GM19468 (cell line): ENCODE results near the gene RRP12.

Source experiments
- ATAC-seq: cut with Tn5 transposase; IDR thresholded peaks from one replicate; pipeline ENCODE4 v1.9.1; 2021; ENCODE audit warnings: mild to moderate bottlenecking, moderate library complexity, moderate number of reproducible peaks; ENCODE audit not compliant: unreplicated experiment; ENCODE audit errors: extremely low read depth

RRP12 gene

DNA sequence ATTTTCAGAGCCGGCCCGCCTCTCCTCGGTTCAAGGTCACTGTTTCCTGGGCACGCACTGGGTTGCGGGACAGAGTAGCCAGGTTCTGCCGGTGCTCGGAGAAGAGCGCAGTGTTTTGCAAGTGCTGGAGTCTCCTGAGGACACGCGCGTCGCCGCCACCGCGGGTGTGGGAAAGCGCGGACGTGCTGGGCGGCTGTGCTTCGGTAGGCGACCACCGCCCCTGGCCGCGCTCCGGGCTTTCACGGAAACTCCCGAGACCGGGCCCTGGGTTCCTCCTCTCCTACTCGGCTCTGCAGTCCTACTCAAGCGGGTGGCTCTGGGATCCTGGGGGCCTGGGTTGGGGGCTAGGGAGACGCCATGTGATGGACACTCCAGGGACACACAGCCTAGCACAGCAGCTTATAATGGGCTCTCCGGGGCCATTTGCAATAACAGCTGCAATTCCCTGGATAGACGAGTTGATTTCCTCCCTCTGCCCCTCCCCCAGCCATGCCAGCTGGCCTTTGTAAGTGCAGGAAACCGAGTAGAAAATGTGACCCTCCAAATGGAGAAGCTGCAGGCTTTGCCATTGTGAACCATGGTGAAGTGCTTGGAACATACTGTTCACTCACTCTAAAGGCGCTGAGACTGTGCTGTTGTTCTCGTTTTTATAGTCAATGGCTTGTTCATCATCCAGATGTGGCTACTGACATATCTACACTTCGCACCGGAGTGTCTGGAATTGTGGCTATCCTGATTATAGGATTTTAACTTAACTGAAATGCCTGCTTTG is 79.9 kb downstream of the RRP12 start:
- no peak for ATAC-seq

DNA sequence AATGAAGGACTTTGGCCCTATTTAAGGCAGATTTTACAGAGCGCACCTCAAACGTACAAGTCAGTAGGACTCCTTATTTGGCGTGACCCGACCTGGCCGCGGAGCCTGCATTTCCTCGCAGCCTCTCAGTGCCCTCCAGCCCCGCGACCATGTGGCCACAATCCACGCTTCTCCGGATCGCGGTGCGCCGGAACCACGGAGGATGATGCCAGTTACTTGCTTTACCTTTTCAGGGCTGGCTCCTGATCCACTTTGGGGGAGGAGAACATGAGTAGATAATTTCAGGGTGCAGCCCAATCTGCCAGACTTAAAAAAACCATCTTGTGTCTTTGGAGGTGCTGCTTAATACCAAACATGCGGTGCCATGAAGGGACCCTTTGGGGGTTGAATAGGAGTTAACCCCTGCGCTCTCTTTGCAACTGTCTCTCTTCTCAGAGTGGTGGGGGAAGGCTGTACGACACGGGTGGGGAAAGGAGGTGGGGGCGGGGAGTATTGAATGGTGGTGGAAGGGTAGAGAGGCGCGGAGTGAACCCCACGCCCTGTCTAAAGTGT is 80.6 kb downstream of the RRP12 start:
- ATAC-seq: no peak

DNA sequence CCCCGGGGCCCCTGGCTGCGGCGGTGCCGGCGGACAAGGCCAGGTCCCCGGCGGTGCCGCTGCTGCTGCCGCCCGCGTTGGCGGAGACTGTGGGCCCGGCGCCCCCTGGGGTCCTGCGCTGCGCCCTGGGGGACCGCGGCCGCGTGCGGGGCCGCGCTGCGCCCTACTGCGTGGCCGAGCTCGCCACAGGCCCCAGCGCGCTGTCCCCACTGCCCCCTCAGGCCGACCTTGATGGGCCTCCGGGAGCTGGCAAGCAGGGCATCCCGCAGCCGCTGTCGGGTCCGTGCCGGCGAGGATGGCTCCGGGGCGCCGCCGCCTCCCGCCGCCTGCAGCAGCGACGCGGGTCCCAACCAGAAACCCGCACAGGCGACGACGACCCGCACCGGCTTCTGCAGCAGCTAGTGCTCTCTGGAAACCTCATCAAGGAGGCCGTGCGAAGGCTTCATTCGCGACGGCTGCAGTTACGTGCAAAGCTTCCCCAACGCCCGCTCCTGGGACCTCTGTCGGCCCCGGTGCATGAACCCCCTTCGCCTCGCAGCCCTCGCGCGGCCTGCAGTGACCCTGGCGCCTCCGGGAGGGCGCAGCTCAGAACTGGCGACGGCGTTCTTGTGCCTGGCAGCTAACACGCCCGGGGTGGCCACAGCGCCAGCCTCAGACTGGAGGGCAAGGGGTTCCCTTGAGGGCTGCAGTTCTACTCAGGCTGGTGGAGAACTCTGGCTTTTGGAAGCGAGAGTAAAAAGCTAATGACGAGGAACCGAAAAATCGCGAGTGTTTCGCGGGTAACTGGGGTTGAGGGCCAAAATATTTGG is 81.3 kb downstream of the RRP12 start:
- ATAC-seq: no peak

DNA sequence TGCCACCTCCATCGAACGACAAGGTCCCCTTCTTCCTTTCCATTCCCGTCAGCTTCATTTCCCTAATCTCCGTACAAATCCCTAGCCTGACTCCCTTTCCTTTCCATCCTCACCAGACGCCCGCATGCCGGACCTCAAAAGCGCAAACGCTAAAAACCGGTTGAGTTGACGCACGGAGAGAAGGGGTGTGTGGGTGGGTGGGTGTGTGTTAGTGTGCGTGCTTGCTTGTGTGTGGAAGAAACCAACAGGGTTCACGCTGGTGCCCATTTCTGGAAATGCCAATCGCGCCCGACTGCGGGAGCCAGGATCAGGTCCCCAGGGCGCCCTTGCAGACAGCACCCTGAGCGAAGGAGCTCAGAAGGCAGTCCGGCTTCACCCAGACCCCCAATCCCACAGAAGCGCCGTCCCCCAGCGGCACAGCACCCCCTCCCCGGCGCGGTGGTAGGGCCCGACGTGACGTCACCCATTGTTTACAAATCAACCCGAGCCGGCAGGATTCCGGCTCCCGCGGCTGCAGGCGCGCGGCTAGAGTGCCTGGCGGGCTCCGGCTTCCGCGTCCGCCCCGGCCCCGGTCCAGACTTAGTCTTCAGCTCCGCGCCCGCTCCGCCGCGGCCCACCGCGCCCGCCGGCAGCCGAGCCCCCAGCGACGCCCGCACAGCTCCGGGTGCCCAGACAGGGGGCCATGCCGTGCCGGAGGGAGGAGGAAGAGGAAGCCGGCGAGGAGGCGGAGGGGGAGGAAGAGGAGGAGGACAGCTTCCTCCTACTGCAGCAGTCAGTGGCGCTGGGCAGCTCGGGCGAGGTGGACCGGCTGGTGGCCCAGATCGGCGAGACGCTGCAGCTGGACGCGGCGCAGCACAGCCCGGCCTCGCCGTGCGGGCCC is 82.1 kb downstream of the RRP12 start, which contains the start of gene FRAT1:
FRAT1 (plus strand) TSS at position 500 of the 880 bp plus-strand sequence; CDS start at position 683, 183 bp downstream.
- peak; percentile 77 for ATAC-seq

DNA sequence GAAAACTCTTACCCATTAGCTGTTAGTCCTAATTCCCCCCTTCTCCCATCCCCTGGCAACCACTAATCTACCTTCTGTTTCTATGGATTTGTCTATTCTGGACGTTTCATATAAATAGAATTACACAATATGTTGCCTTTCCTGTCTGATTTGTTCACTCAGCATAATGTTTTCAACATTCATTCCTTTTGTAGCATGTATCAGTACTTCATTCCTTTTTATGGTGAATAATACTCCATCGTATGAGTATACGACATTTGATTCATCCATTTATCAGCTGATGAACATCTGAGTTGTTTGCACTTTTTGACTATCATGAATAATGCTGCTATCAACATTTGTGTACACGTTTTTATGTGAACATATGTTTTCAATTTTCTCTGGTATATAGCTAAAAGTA is 86.5 kb downstream of the RRP12 start:
- no peak for ATAC-seq

DNA sequence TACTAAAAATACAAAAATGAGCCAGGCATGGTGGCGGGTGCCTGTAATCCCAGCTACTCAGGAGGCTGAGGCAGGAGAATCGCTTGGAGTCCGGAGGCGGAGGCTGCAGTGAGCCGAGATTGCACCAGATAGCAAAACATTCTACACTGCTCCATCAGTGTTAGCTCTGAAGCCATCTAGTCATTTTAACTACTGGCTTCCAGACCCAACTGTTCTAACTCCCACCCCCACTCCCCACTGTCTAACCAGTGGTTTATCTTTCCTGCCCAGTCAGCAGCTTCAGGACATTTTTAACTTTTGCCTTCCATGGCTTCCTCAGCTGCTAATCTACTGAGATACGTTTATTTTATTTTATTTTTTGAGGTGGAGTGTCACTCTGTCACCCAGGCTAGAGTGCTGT is 88.2 kb downstream of the RRP12 start:
- no peak for ATAC-seq

DNA sequence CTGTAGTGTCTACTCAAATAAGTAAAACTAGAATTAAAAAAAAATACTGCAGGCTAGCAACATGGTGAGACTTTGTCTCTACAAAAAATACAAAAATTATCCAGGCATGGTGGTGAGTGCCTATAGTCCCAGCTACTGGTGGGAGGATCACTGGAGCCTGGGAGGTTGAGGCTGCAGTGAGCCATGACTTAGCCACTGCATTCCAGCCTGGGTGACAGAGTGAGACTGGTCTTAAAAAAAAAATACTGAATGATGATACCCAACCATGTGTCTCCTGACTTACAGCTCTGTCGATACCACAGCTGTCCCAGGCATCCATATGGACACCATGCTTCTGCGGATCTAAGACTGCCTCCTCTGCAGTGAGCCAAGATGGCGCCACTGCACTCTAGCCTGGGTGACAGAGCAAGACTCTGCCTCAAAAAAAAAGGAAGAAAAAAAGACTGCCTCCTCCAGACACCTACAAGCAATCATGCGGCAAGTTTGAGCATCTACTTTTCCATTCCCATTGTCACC is 90.0 kb downstream of the RRP12 start:
- ATAC-seq: no peak

DNA sequence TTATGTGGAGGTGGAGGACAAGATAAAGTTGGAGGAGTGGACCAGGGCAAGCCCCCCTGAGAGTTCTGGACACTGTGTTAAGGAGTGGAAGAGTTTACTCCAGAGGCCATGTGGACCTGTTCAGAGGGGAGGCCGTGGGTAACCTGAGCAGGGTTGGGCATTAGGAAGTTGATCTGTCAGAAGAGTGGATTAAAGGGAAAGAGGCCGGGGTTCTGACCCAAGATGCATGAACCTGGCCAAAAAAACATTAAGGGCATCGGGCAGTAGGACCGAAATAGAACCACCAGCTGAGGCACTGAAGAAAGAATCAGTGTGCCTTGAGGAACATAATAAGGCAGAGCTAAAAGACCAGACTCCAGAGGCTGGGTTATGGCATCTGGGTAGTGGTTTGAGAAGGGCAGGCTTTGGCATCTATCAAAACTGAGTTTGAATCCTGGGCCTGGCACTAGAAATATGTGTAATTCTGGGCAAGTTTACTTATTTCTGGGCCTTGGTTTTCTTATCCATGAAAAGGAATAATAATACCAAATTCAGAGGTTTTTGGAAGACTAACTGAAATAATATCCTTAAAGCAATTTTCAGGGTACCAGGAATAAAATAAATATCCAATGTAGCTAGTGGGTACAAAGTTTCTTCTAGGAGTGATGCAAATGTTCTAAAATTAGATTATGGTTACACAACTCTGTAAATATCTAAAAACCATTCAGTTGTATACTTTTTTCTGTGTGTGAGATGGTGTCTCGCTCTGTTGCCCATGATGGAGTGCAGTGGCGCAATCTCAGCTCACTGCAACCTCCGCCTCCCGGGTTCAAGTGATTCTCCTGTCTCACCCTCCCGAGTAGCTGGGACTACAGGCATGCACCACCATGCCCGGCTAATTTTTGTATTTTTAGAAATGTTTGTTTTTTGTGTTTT is 93.0 kb downstream of the RRP12 start:
- ATAC-seq: no peak

DNA sequence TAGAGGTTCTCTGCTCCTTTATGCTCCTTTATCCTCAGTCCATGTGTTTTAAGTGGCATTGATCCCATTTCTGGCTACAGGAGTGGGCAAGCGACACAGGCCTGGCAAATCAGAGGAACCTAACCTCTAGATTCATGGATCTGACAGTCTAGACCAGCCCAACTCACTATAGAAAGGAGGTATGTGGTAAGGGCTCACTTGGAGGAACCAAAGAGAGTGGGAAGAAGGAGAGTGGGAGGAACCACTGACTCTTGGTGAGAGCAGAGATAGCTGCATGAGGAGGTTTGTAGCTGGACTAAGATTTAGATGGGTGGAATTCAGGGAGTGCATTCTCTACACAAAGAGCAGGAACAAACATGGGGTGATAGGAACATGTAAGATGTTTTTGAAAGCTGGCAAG is 93.7 kb downstream of the RRP12 start:
- no peak for ATAC-seq
